Hepatocyte (in vitro differentiated cells): ENCODE measurements around the gene NQO1. TPM values are rescaled to one million over a fixed set of nuclear protein-coding genes. Genes with fewer than 3 reads are reported as not detected.

Experiments
- DNase-seq: peaks from one replicate; pipeline ENCODE4 v3.0.0-alpha.2; 2016; ENCODE audit warnings: low spot score
- H2AFZ ChIP-seq: fragments of 200-600 bp; sonication (generic); 2 replicates; pipeline ENCODE4 v1.6.0; 2016; ENCODE audit warnings: antibody characterized with exemption, mild to moderate bottlenecking
- H3K27ac ChIP-seq: fragments of 200-600 bp; sonication (generic); 2 replicates; pipeline ENCODE4 v1.5.1; 2016; ENCODE audit warnings: mild to moderate bottlenecking
- H3K27me3 ChIP-seq: fragments of 200-600 bp; sonication (generic); 2 replicates; pipeline ENCODE4 v1.6.1; 2016
- H3K36me3 ChIP-seq: fragments of 200-600 bp; sonication (generic); replicated peaks from 2 replicates; pipeline ENCODE4 v1.5.1; 2016; ENCODE audit warnings: low read depth; ENCODE audit not compliant: insufficient read depth
- H3K4me1 ChIP-seq: fragments of 200-600 bp; sonication (generic); 2 replicates; pipeline ENCODE4 v1.5.1; 2016; ENCODE audit warnings: mild to moderate bottlenecking, moderate library complexity; ENCODE audit not compliant: insufficient read depth
- H3K4me2 ChIP-seq: fragments of 200-600 bp; sonication (generic); 2 replicates; pipeline ENCODE4 v1.6.0; 2016
- H3K4me3 ChIP-seq: fragments of 200-600 bp; sonication (generic); 2 replicates; pipeline ENCODE4 v1.5.1; 2016; ENCODE audit warnings: mild to moderate bottlenecking
- H3K79me2 ChIP-seq: fragments of 200-600 bp; sonication (generic); 2 replicates; pipeline ENCODE4 v1.6.0; 2017; ENCODE audit warnings: mild to moderate bottlenecking
- H3K9me2 ChIP-seq: fragments of 200-600 bp; sonication (generic); replicated peaks from 2 replicates; pipeline ENCODE4 v1.6.0; 2017; ENCODE audit warnings: mild to moderate bottlenecking; ENCODE audit not compliant: insufficient read depth
- H3K9me3 ChIP-seq: fragments of 200-600 bp; sonication (generic); 2 replicates; pipeline ENCODE4 v1.5.1; 2016; ENCODE audit warnings: low read depth, mild to moderate bottlenecking
- H4K20me1 ChIP-seq: fragments of 200-600 bp; sonication (generic); 2 replicates; pipeline ENCODE4 v1.6.0; 2016; ENCODE audit warnings: mild to moderate bottlenecking; ENCODE audit not compliant: insufficient read depth, poor library complexity, severe bottlenecking
- EZH2 ChIP-seq: fragments of 200-600 bp; sonication (generic); IDR thresholded peaks from 2 replicates; pipeline ENCODE4 v1.6.1; 2016; ENCODE audit warnings: antibody characterized with exemption, mild to moderate bottlenecking, borderline replicate concordance
- EZH2phosphoT487 ChIP-seq: fragments of 200-600 bp; sonication (generic); IDR thresholded peaks from one replicate; pipeline ENCODE4 v1.6.1; 2018; ENCODE audit warnings: antibody characterized with exemption, mild to moderate bottlenecking, low read depth, moderate library complexity; ENCODE audit not compliant: unreplicated experiment, severe bottlenecking
- WGBS: methylation state at CpG from one replicate; pipeline ENCODE4 v1.1.6; 2016; ENCODE audit warnings: low lambda C conversion rate; ENCODE audit errors: missing lambda C conversion rate; 5-methylcytosine and 5-hydroxymethylcytosine counted together
- polyA plus RNA-seq: library from polyadenylated mRNA; unstranded; fragments of >200 nt; fragmentation: Nextera tagmentation; extraction: Ambion mirVana; gene quantifications from 2 replicates; pipeline ENCODE4 v1.2.1, GENCODE V29; 2016
- total RNA-seq: library from RNA; depleted of rRNA; stranded (reverse); fragments of >200 nt; gene quantifications from 2 replicates; pipeline ENCODE4 v1.2.3, GENCODE V29; 2014
- TF ChIP-seq, protein P1 (sequence below): fragments of 200-600 bp; sonication (generic); IDR thresholded peaks from 2 replicates; pipeline ENCODE4 v1.5.1; 2016; ENCODE audit warnings: antibody characterized with exemption, mild to moderate bottlenecking; ENCODE audit not compliant: poor library complexity

The NQO1 gene
- total and polyA plus RNA-seq, 2 experiments from 2014 or later, result 132 to 169 TPM

DNA sequence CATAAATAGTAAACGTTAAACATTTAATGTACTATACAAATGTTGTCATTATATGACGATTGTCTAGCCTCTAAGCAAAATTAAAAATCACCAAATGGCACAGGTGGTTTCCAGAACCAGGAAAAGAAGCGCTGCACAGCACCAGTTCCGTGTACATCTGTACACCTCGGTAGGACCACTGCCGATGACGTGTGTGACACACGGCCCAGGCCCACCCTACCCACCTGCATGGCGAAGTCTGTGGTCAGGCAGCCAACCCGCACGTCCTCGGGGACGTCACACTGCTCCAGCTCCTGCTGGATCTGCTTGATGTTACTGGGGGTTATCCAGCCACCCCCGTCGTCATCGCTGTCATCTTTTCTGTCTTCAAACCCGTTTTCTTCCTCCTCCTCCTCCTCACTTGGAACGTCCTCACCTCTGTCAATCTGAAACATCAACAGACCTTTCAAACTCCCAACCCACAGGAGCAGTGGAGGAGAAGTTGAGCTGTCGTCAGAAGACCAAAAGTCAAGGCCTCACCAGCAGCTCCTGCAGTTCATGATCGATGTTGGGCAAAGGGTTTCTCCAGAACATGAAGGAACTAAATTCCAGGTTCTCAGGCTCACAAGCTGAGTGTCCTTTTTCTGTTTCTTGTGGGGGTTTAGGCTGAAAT is 22.5 kb upstream of the NQO1 start:
- no peaks in the 10 kb centered on the region for H3K9me3 ChIP-seq
- H3K9me2 ChIP-seq, result no peaks in the 10 kb centered on the region
- TF ChIP-seq EZH2, result no peak
- H3K4me2 ChIP-seq, result no peak overlapping the region
- H3K27me3 ChIP-seq, result no peaks in the 10 kb centered on the region
- H3K4me1 ChIP-seq, result peaks cover 10% of the 10 kb centered on the region
- no peak overlapping the region for H2AFZ ChIP-seq
- H3K27ac ChIP-seq, result no peak overlapping the region
- H3K36me3 ChIP-seq, result no peaks in the 10 kb centered on the region
- 91% methylated on average over 20 of the region's 20 CpGs for WGBS
- DNase-seq, result no peak
- peaks cover 4% of the 10 kb centered on the region for H4K20me1 ChIP-seq
- H3K79me2 ChIP-seq, result peaks cover 43% of the 10 kb centered on the region
- H3K4me3 ChIP-seq, result no peak overlapping the region

- Histone ChIP-seq H3K4me2 (no peak overlapping the region), H3K79me2 (peaks cover 26% of the 10 kb centered on the region), H3K27ac (no peak overlapping the region), H4K20me1 (peaks cover 4% of the 10 kb centered on the region), H3K4me1 (no peaks in the 10 kb centered on the region), H3K9me3 (no peaks in the 10 kb centered on the region), H3K27me3 (no peaks in the 10 kb centered on the region), H3K36me3 (no peaks in the 10 kb centered on the region), H3K4me3 (no peak overlapping the region), H3K9me2 (no peaks in the 10 kb centered on the region), H2AFZ (no peak overlapping the region)
- DNase-seq, result no peak
- TF ChIP-seq EZH2, result no peak
- TF ChIP-seq, protein P1, sequence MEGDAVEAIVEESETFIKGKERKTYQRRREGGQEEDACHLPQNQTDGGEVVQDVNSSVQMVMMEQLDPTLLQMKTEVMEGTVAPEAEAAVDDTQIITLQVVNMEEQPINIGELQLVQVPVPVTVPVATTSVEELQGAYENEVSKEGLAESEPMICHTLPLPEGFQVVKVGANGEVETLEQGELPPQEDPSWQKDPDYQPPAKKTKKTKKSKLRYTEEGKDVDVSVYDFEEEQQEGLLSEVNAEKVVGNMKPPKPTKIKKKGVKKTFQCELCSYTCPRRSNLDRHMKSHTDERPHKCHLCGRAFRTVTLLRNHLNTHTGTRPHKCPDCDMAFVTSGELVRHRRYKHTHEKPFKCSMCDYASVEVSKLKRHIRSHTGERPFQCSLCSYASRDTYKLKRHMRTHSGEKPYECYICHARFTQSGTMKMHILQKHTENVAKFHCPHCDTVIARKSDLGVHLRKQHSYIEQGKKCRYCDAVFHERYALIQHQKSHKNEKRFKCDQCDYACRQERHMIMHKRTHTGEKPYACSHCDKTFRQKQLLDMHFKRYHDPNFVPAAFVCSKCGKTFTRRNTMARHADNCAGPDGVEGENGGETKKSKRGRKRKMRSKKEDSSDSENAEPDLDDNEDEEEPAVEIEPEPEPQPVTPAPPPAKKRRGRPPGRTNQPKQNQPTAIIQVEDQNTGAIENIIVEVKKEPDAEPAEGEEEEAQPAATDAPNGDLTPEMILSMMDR, result no peak
- no peak for TF ChIP-seq EZH2phosphoT487
- 62% methylated on average over 8 of the region's 8 CpGs for WGBS
Measured at GRCh38 chr16:69747115-69747514, 20.8 kb upstream of the NQO1 start.

GRCh38 chr16:69745959-69746358 is 19.6 kb upstream of the NQO1 start:
- Histone ChIP-seq H3K79me2 (peaks cover 16% of the 10 kb centered on the region), H3K4me3 (no peak overlapping the region), H3K9me2 (no peaks in the 10 kb centered on the region), H3K4me1 (no peaks in the 10 kb centered on the region), H3K4me2 (no peak overlapping the region), H3K27ac (no peak overlapping the region), H3K36me3 (no peaks in the 10 kb centered on the region), H3K9me3 (no peaks in the 10 kb centered on the region), H2AFZ (no peak overlapping the region), H4K20me1 (peaks cover under 1% of the 10 kb centered on the region), H3K27me3 (no peaks in the 10 kb centered on the region)
- WGBS, result 91% methylated on average over 10 of the region's 10 CpGs
- TF ChIP-seq EZH2, result no peak
- TF ChIP-seq, protein P1, result no peak
- no peak for TF ChIP-seq EZH2phosphoT487
- no peak for DNase-seq

DNA sequence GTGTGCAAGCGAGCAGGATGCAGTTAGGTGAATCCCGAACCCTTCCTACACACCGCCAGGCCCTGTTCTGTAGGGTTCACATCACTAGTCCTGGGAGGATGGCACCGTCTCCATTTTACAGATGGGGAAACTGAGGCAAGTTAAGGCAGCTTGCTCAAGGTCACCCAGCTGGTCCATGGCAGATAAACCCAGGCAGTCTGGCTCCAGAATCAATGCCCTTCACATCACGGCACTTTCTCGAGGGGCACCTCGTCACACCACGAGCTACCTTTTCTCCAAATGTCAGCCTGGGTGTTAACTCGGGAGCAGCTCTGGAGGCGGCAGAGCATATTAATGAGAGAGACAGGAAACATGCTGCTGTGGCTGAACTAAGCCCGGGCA is 18.9 kb upstream of the NQO1 start:
- no peak overlapping the region for H3K4me2 ChIP-seq
- no peaks in the 10 kb centered on the region for H3K9me2 ChIP-seq
- no peak for TF ChIP-seq EZH2phosphoT487
- TF ChIP-seq EZH2, result no peak
- TF ChIP-seq, protein P1, result no peak
- H3K9me3 ChIP-seq, result no peaks in the 10 kb centered on the region
- DNase-seq, result no peak
- H3K4me1 ChIP-seq, result no peaks in the 10 kb centered on the region
- no peaks in the 10 kb centered on the region for H3K36me3 ChIP-seq
- no peaks in the 10 kb centered on the region for H3K27me3 ChIP-seq
- no peak overlapping the region for H3K4me3 ChIP-seq
- WGBS, result 97% methylated on average over 11 of the region's 11 CpGs
- no peaks in the 10 kb centered on the region for H4K20me1 ChIP-seq
- peaks cover 9% of the 10 kb centered on the region for H3K79me2 ChIP-seq
- H2AFZ ChIP-seq, result no peak overlapping the region
- H3K27ac ChIP-seq, result no peak overlapping the region
